Measurements from ENCODE around the gene ONECUT2. TPM values are rescaled to one million over a fixed set of nuclear protein-coding genes. Genes with fewer than 3 reads are reported as not detected.

Gene ONECUT2
- polyA plus RNA-seq, 1 experiment: not detected

GRCh38 chr18:57527556-57528229, 92.5 kb downstream of the ONECUT2 start:
- ChIA-PET CTCF (no interaction called here), POLR2A (no interaction called here)
- no peak for TF ChIP-seq CTCF (IDR thresholded peaks at IDR 0.05; ENCODE audit: insufficient read depth, low read depth, low read length)
- Histone ChIP-seq H3K4me3 (ENCODE audit: low read depth, low read length) (no peak overlapping the region), H3K27me3 (ENCODE audit: control insufficient read depth, insufficient read depth, low read length) (peaks cover 1% of the 10 kb centered on the region; the same call in 1 of the 2 replicates), H3K36me3 (ENCODE audit: control insufficient read depth, insufficient read depth, low read length) (no peaks in the 10 kb centered on the region)
- no peak for DNase-seq (ENCODE audit: low read depth)

GRCh38 chr18:57529151-57529550, 94.0 kb downstream of the ONECUT2 start:
- no peak for DNase-seq (ENCODE audit: low read depth)
- TF ChIP-seq CTCF (IDR thresholded peaks at IDR 0.05; ENCODE audit: insufficient read depth, low read depth, low read length): no peak
- H3K4me3 ChIP-seq (ENCODE audit: low read depth, low read length): no peak overlapping the region
- CTCF ChIA-PET: no interaction called here
- peaks cover 1% of the 10 kb centered on the region; the same call in 1 of the 2 replicates for H3K27me3 ChIP-seq (ENCODE audit: control insufficient read depth, insufficient read depth, low read length)
- POLR2A ChIA-PET: no interaction called here
- no peaks in the 10 kb centered on the region for H3K36me3 ChIP-seq (ENCODE audit: control insufficient read depth, insufficient read depth, low read length)

- no peak for TF ChIP-seq CTCF (IDR thresholded peaks at IDR 0.05; ENCODE audit: insufficient read depth, low read depth, low read length)
- Histone ChIP-seq H3K36me3 (ENCODE audit: control insufficient read depth, insufficient read depth, low read length) (no peaks in the 10 kb centered on the region), H3K4me3 (ENCODE audit: low read depth, low read length) (no peak overlapping the region), H3K27me3 (ENCODE audit: control insufficient read depth, insufficient read depth, low read length) (no peaks in the 10 kb centered on the region)
- ChIA-PET POLR2A (no interaction called here), CTCF (interaction anchor here (0.8 to 1.6 kb wide), 3 partner anchors 9 to 29 kb away, joined by 3 to 4 read pairs (median 3); no protein-coding TSS in a partner anchor)
- no peak for DNase-seq (ENCODE audit: low read depth)
Observed at GRCh38 chr18:57533006-57533867, 98.1 kb downstream of the ONECUT2 start.

- DNase-seq (ENCODE audit: low read depth): no peak
- ChIA-PET CTCF (no interaction called here), POLR2A (no interaction called here)
- TF ChIP-seq CTCF (IDR thresholded peaks at IDR 0.05; ENCODE audit: insufficient read depth, low read depth, low read length): no peak
- Histone ChIP-seq H3K4me3 (ENCODE audit: low read depth, low read length) (no peak overlapping the region), H3K36me3 (ENCODE audit: control insufficient read depth, insufficient read depth, low read length) (no peaks in the 10 kb centered on the region), H3K27me3 (ENCODE audit: control insufficient read depth, insufficient read depth, low read length) (no peaks in the 10 kb centered on the region)
Observed at GRCh38 chr18:57533868-57534510, 98.8 kb downstream of the ONECUT2 start.

GRCh38 chr18:57534511-57534909, 99.3 kb downstream of the ONECUT2 start:
- no peaks in the 10 kb centered on the region for H3K36me3 ChIP-seq (ENCODE audit: control insufficient read depth, insufficient read depth, low read length)
- POLR2A ChIA-PET: no interaction called here
- H3K27me3 ChIP-seq (ENCODE audit: control insufficient read depth, insufficient read depth, low read length): no peaks in the 10 kb centered on the region
- CTCF ChIA-PET: no interaction called here
- TF ChIP-seq CTCF (IDR thresholded peaks at IDR 0.05; ENCODE audit: insufficient read depth, low read depth, low read length): no peak
- no peak overlapping the region for H3K4me3 ChIP-seq (ENCODE audit: low read depth, low read length)
- no peak for DNase-seq (ENCODE audit: low read depth)

Data from BJ (cell line).